Tibial nerve (tissue), 4 donors: Measurements from ENCODE around the gene YES1. TPM values are rescaled to one million over a fixed set of nuclear protein-coding genes. Genes with fewer than 3 reads are reported as not detected.
A peak's percentile ranks its signal among the peaks of the same experiment; 100 is the strongest.

Experiments used
- DNase-seq, 2 donors: peaks; one replicate each; pipeline ENCODE4 v3.0.0-alpha.2; 2019; ENCODE audit warnings: low spot score in 2 of 2
- H3K27ac ChIP-seq, 4 donors: fragments of 200-600 bp; sonication (generic) in 3 of 4; one replicate each; pipeline ENCODE4 v1.5.1; 2017 to 2019; ENCODE audit warnings: mild to moderate bottlenecking in 1 of 4
- H3K27me3 ChIP-seq, 2 donors: fragments of 200-600 bp; sonication (generic) in 1 of 2; one replicate each; pipeline versions ENCODE4 v1.5.1 to v1.6.0; 2017 to 2019
- H3K36me3 ChIP-seq, 3 donors: fragments of 200-600 bp; sonication (generic); one replicate each; pipeline ENCODE4 v1.5.1; 2018 to 2019
- H3K4me1 ChIP-seq, 4 donors: fragments of 200-600 bp; sonication (generic) in 3 of 4; one replicate each; pipeline ENCODE4 v1.5.1; 2017 to 2019
- H3K4me3 ChIP-seq, 4 donors: fragments of 200-600 bp; sonication (generic) in 3 of 4; one replicate each; pipeline ENCODE4 v1.5.1; 2017 to 2019; ENCODE audit warnings: mild to moderate bottlenecking in 1 of 4, moderate library complexity in 1 of 4
- H3K9me3 ChIP-seq, 4 donors: fragments of 200-600 bp; sonication (generic) in 3 of 4; one replicate each; pipeline ENCODE4 v1.5.1; 2017 to 2019
- EP300 ChIP-seq, 2 donors: sonication (generic); formaldehyde crosslinking; IDR thresholded peaks; one replicate each; pipeline ENCODE4 v1.6.1; 2017; ENCODE audit warnings: antibody characterized with exemption in 2 of 2, mild to moderate bottlenecking in 1 of 2
- POLR2A ChIP-seq, 2 donors: fragments of 450-650 bp; IDR thresholded peaks; one replicate each; pipeline ENCODE4 v1.6.1; 2017; ENCODE audit warnings: antibody characterized with exemption in 2 of 2, mild to moderate bottlenecking in 2 of 2, moderate library complexity in 2 of 2
- WGBS, 2 donors: methylation state at CpG; one replicate each; pipeline ENCODE4 v1.1.5; 2018; 5-methylcytosine and 5-hydroxymethylcytosine counted together
- total RNA-seq, 4 donors: library from RNA; depleted of rRNA; stranded (reverse); fragments of >200 nt; gene quantifications; one replicate each; pipeline ENCODE4 v1.1.0, GENCODE V29; 2016
- TF ChIP-seq, protein P1 (sequence below), 5 experiments: fragments of 200-600 bp in 3 of 5; fragments of 450-650 bp in 2 of 5; sonication (generic) in 3 of 5; IDR thresholded peaks; one replicate each; pipeline ENCODE4 v1.5.1; 2016 to 2019; ENCODE audit warnings: antibody characterized with exemption in 5 of 5, mild to moderate bottlenecking in 3 of 5, moderate library complexity in 2 of 5

YES1 gene
- total RNA-seq, 4 donors from 2014 or later = 47.5 to 73.0 (median 59.1) TPM

DNA sequence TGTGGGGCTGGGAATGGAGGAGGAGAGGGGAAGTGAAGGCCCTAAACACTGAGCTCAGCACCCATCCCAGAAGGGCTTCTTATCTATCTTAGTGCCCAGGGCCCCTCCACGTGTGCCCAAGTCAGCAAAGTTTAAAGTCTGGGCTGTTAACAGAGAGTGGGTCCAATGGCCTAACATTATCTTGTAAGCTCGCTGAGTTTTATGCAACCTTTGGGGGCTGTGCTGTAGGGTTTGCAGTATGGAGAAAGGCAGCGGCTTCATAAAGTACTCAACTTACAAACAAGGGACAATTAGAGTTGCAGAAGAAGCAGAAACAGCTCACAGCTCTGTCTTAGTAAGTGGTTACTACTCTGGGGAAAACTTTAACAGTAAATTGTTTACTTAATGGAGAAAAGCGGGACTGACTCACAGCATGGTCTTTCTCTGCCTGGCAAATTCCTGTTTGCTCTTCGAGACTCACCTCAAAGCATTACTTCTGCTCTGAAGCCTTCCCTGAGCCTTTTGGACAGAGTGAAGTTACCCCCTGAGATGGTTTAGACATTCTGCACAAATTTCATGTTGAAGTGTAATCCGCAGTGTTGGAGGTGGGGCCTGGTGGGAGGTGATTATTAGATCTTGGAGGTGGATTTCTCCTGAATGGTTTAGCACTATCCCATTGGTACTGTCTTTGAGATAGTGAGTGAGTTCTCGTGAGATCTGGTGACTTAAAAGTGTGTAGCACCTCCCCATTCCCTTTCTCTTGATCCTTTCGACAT, 108.7 kb downstream of the YES1 start:
- H3K4me3 ChIP-seq = no peak overlapping the region
- H3K36me3 ChIP-seq = peaks cover 0 to 33% (median 0%) of the 10 kb centered on the region in 3 donors
- H3K4me1 ChIP-seq = peaks cover 0 to 9% (median 0%) of the 10 kb centered on the region in 4 donors
- no peak for DNase-seq
- H3K27ac ChIP-seq = peak overlapping the region in 1 of 4 donors; percentile 25
- WGBS, 2 donors = 77 to 82% methylated on average over 7 to 8 of the region's 8 CpGs
- TF ChIP-seq, protein P1, sequence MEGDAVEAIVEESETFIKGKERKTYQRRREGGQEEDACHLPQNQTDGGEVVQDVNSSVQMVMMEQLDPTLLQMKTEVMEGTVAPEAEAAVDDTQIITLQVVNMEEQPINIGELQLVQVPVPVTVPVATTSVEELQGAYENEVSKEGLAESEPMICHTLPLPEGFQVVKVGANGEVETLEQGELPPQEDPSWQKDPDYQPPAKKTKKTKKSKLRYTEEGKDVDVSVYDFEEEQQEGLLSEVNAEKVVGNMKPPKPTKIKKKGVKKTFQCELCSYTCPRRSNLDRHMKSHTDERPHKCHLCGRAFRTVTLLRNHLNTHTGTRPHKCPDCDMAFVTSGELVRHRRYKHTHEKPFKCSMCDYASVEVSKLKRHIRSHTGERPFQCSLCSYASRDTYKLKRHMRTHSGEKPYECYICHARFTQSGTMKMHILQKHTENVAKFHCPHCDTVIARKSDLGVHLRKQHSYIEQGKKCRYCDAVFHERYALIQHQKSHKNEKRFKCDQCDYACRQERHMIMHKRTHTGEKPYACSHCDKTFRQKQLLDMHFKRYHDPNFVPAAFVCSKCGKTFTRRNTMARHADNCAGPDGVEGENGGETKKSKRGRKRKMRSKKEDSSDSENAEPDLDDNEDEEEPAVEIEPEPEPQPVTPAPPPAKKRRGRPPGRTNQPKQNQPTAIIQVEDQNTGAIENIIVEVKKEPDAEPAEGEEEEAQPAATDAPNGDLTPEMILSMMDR (IDR thresholded peaks at IDR 0.05) = no peak
- TF ChIP-seq POLR2A (IDR thresholded peaks at IDR 0.05) (no peak), EP300 (IDR thresholded peaks at IDR 0.05) (no peak)
- no peaks in the 10 kb centered on the region for H3K27me3 ChIP-seq
- no peaks in the 10 kb centered on the region for H3K9me3 ChIP-seq

DNA sequence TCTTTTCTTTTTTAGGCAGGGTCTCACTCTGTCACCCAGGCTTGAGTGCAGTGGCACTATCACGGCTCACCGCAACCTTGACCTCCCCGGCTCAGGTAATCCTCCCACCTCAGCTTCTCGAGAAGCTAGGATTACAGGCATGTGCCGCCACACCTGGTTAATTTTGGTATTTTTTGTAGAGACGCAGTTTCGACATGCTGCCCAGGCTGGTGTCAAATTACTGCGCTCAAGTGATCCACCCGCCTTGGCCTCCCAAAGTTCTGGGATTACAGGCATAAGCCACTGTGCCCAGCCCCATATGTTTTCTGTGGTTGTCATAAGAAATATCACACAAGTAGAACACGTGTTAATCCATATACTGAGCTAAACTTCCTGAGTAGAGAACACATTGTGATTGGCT, 114.2 kb downstream of the YES1 start:
- no peak overlapping the region for H3K27ac ChIP-seq
- no peak for DNase-seq
- H3K4me1 ChIP-seq = no peaks in the 10 kb centered on the region
- H3K9me3 ChIP-seq = no peaks in the 10 kb centered on the region
- no peaks in the 10 kb centered on the region for H3K27me3 ChIP-seq
- TF ChIP-seq POLR2A (IDR thresholded peaks at IDR 0.05) = no peak
- TF ChIP-seq EP300 (IDR thresholded peaks at IDR 0.05) = no peak
- peaks cover 0 to 35% (median 0%) of the 10 kb centered on the region in 3 donors for H3K36me3 ChIP-seq
- no peak overlapping the region for H3K4me3 ChIP-seq
- 91 to 94% methylated on average over 10 of the region's 10 CpGs for WGBS, 2 donors

GRCh38 chr18:697012-697411, 115.0 kb downstream of the YES1 start:
- H3K9me3 ChIP-seq = no peaks in the 10 kb centered on the region
- H3K36me3 ChIP-seq = peaks cover 0 to 43% (median 0%) of the 10 kb centered on the region in 3 donors
- no peak for DNase-seq
- 95 to 97% methylated on average over 4 of the region's 4 CpGs for WGBS, 2 donors
- H3K27ac ChIP-seq = no peak overlapping the region
- no peaks in the 10 kb centered on the region for H3K27me3 ChIP-seq
- no peak for TF ChIP-seq EP300 (IDR thresholded peaks at IDR 0.05)
- no peak for TF ChIP-seq POLR2A (IDR thresholded peaks at IDR 0.05)
- TF ChIP-seq, protein P1 (IDR thresholded peaks at IDR 0.05) = no peak
- H3K4me1 ChIP-seq = no peaks in the 10 kb centered on the region
- no peak overlapping the region for H3K4me3 ChIP-seq

GRCh38 chr18:693466-694187, 118.4 kb downstream of the YES1 start:
- 72% methylated on average over 8 of the region's 8 CpGs for WGBS, 2 donors
- Histone ChIP-seq H3K4me3 (no peak overlapping the region), H3K4me1 (no peaks in the 10 kb centered on the region), H3K27me3 (no peaks in the 10 kb centered on the region), H3K27ac (no peak overlapping the region), H3K9me3 (no peaks in the 10 kb centered on the region), H3K36me3 (peaks cover 0 to 55% (median 0%) of the 10 kb centered on the region in 3 donors)
- DNase-seq = no peak
- TF ChIP-seq, protein P1 (IDR thresholded peaks at IDR 0.05) = no peak
- no peak for TF ChIP-seq EP300 (IDR thresholded peaks at IDR 0.05)
- TF ChIP-seq POLR2A (IDR thresholded peaks at IDR 0.05) = no peak

DNA sequence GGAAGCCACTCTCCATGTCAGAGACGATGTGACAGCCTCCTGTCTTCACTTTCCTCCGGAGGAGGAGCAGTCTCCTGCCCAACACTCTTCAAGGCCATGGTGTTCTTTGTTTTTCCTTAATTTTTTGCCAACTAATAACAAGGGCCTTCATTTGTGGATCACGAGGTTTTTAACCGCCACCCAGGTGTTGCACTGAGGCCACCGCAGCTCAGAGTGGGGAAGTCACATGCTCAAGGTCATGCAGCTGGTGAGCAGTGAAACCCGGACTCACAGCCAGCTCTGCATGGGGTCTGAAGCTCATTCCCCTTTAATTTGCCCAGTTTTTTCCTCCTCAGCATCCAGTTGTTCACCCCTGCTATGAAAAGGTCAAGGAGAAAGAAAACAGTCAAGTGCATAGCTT, 119.2 kb downstream of the YES1 start:
- H3K4me1 ChIP-seq = no peaks in the 10 kb centered on the region
- no peaks in the 10 kb centered on the region for H3K9me3 ChIP-seq
- H3K4me3 ChIP-seq = no peak overlapping the region
- TF ChIP-seq EP300 (IDR thresholded peaks at IDR 0.05) (no peak), POLR2A (IDR thresholded peaks at IDR 0.05) (no peak)
- TF ChIP-seq, protein P1 (IDR thresholded peaks at IDR 0.05) = no peak
- 70 to 79% methylated on average over 6 of the region's 6 CpGs for WGBS, 2 donors
- no peak for DNase-seq
- H3K27ac ChIP-seq = no peak overlapping the region
- H3K36me3 ChIP-seq = peaks cover 0 to 52% (median 0%) of the 10 kb centered on the region in 3 donors
- no peaks in the 10 kb centered on the region for H3K27me3 ChIP-seq
